ENCODE data around the gene FAM117A.

Gene FAM117A

DNA sequence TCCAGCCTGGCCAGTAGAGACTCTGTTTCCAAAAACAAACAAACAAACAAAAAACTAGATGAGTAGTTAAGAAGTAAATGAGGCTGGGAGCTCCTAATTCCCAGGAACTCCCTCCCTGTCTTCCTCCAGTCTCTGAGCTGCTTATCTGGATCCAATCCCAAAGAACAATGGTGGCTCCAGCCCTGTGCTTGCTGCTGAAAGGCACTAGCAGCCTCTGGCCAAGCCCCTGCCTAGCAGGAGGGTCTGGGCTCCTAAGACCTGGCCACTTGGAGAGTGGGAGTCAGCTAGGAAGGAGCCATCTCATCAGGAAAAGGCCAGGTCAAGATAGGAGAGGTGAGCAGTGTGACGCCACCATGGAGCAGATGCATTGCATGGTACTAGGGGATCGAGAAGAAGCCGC, 41.9 kb downstream of the FAM117A start:
- in situ Hi-C loops (cut with MboI; ENCODE audit: low pct_unique_long_range_greater_than_20kb, low sequenced_read_pairs): no loop called here

DNA sequence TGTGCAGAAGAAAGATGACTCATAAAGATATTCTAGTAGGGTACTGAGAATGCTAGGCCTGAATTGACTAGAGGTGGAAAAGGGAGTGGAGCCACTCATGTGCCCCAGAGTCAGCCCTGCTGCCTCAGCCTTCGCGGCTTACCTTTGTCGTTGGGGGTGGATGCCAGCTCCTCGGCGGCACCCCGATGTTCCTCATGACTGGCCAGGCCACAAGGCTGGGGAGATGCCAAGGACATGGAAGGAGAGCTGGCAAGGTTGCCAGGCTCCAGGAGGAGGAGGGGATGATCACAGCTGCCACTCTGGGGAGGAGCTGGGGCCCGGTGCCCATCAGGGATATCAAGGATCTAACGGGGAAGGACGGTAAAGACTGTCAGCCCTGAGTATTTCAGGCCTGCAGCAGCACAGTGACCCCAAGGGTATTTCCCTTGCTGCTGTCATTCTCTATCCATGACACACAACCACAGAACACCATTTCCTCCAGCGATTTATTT, 46.5 kb downstream of the FAM117A start:
- in situ Hi-C loops (cut with MboI; ENCODE audit: low pct_unique_long_range_greater_than_20kb, low sequenced_read_pairs): no loop called here
- DNase-seq: no peak

More for the DNA sequence above, 41.9 kb downstream of the FAM117A start:
- DNase-seq: no peak

DNA sequence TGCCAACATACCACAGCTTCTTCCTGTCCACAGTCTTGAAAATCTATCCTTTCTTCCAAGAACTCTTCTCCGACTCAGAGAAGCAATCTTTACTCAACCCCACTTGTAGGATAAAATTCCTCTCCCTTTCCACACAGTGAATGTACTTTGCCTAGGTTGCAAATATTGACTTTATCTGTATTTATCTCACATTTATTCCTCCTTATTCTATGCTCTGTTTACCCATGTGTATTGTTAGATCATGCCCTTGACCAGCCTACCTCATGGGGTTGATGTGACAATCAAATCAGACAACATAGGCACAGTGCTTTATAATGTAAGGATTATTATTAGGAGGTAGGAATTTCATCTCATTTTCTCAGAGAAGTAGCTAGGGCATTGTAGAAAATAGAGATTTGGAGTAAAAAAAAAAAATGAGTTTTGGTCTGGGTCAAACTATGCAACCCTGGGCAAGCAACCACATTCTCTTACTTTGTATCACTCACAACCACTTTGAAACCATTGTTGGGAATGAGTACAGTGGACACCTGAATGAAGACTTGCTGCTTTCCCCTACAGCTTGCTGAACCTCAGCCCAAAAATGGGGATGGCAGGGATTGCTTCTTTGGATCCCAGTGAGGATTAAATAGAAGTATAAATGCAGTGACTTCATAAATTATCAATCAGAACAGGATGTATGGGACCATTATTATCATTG, 47.1 kb downstream of the FAM117A start:
- no peak for DNase-seq
- in situ Hi-C loops (cut with MboI; ENCODE audit: low pct_unique_long_range_greater_than_20kb, low sequenced_read_pairs): no loop called here

DNA sequence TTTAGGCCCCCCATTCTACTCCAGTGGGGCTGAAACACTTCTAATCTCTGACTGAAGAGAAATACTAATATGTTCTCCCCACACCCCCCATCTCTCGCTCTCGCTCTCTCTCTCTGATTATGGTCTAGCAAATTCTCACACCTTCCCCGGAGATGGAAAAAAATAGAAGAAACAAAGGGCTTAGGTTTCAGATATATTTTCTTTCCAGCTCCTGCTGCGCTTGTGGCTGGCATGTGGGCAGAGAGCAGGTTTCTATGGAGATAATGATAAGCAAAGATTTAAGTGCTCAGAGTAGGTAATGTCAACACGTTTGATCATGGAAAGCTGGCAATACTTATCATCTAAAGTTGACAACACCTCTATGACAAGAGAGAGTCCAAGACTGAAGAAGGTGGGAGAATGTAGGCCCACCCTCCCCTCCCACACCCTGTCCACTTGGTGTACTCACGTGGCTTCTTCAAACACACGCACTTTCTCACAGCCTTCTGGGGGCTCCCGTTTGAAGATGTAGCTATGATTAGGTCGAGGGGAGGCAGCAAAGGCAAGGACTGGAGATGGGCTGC, 48.1 kb downstream of the FAM117A start:
- in situ Hi-C loops (cut with MboI; ENCODE audit: low pct_unique_long_range_greater_than_20kb, low sequenced_read_pairs): no loop called here
- DNase-seq: no peak

DNA sequence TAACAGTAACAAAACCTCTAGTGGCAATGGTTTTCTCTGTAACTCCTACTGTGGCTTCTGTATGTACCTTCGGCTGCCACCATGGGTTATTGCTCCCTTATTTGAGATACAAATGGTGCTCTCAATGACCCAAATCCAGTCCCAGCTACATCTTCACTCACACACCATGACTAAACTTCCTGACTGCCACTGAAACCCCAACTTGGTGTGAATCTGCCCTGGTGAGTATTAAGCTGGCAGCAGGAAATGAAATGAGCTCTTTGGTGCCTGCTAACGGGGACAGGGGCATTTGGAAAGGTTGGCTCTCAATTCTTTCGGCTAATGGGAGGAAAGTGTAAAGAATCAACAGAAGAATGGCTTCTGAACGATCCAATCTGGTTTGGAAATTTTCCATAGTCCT, 48.7 kb downstream of the FAM117A start:
- DNase-seq: no peak
- in situ Hi-C loops (cut with MboI; ENCODE audit: low pct_unique_long_range_greater_than_20kb, low sequenced_read_pairs): no loop called here

DNA sequence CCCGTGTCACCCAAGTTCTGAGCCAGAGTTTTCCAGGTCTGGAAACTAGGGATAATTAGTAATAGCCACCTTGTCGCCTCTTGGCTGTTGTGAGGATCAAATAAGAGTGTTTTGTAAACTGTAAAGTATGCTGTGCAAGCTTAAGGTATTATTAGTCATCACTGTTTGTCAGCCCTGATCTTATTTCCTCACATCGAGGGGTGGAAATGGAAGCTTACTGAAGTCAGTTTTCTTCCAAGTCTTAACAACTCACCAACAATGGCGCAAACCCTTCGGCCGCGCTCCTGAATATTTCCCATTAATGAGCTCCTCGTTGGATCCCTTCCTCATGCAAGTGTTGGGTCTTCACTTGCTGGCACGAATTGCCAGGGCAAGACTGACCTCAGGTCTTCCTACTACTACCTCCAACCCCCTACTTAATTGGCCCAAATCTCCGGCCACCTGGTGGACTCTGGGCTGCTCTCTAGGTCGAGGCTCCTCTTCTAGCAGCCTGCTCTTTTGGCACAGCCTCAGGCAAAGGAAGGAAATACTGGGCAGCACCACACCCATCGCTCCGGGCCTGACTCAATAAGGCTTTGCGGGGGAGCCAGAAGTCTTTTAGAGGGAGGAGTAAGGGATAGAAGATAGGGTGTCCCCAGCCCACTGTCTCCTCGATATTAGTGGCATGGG, 55.3 kb downstream of the FAM117A start:
- in situ Hi-C loops (cut with MboI; ENCODE audit: low pct_unique_long_range_greater_than_20kb, low sequenced_read_pairs): no loop called here
- no peak for DNase-seq

DNA sequence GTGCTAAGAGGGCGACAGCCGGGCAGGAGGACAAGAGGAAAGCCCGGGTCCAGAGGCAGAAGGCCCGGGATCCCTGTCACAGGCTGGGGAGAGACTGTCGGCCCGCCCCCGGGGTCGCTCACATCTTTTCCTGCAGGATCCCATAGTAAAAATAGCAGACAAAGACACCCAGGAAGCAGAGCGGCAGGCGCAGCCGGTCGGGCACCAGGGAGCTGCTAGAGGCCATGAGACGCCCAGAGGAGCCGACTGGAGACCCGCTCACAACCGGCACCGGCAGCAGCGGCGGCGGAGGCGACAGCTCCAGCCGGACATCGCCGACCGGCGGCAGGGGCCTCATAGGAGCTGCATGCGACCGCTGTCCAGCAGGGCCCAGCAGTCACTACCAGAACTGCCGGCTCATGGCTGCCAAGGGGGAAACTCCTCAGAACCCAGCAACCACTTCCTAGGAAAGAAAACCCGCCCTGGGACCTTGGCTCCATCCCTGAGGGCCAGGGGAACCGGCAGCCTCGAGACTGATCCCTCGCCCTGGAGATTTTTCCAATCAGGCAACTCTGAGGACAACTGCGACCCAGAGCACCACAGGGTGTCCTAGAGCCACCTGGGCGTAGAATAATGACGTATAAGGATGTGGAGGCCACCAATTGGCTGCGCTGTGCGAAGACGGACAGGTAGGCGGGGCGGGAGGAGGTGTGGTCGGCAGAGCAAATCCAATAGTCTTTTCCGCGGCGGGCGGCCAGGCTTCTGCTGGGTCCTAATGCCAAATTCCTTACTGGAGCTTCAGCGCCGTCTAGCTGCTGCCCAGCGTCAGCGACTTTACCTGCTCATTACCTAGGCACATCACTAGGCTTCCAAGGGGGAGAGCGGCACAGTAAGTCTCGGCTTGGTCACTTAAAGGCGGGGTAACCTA, 56.1 kb downstream of the FAM117A start, which contains the start of gene SLC35B1:
TSS of gene SLC35B1 (minus strand) at position 357 of the 907 bp plus-strand sequence. CDS start at position 226, 131 bp downstream.
- peak; percentile 99 for DNase-seq
- in situ Hi-C loops (cut with MboI; ENCODE audit: low pct_unique_long_range_greater_than_20kb, low sequenced_read_pairs): no loop called here

DNA sequence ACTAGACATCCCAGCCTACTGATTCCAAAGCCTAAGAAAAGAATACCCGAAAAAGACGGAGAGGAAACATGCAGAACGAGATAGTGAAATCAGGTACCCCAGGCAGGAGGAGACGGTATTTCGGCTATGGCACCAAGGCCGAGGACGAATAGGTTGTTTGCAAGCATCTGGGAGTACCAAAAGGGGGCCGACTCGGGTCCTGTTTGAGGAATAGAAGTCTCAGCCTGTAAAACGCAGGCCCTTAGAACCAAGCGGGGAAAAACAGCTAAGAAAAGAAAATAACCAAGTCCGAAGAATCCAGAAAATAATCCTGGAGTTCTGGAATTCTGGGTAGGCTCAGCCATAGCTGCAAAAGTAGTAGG, 56.7 kb downstream of the FAM117A start:
- DNase-seq: peak; percentile 22
- in situ Hi-C loops (cut with MboI; ENCODE audit: low pct_unique_long_range_greater_than_20kb, low sequenced_read_pairs): no loop called here

DNA sequence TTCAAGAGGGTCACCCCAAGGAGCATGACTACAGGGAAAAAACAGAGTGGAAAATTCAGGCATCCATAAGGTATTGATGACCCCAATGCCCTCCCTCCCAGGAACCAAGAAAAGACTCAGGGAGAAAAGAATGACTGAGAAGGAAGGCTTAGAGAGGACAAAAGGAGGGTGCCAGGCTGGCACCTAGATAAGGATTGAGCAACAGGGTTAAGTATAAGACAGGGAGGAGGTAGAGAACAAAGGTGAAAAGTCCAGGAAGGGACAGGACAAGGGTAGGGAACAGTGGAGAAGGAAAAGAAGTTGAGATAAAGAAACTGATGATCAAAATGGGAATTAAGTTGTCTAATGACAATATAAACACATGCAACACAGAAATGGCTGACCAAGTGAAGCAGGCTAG, 58.7 kb downstream of the FAM117A start:
- in situ Hi-C loops (cut with MboI; ENCODE audit: low pct_unique_long_range_greater_than_20kb, low sequenced_read_pairs): no loop called here
- DNase-seq: no peak

DNA sequence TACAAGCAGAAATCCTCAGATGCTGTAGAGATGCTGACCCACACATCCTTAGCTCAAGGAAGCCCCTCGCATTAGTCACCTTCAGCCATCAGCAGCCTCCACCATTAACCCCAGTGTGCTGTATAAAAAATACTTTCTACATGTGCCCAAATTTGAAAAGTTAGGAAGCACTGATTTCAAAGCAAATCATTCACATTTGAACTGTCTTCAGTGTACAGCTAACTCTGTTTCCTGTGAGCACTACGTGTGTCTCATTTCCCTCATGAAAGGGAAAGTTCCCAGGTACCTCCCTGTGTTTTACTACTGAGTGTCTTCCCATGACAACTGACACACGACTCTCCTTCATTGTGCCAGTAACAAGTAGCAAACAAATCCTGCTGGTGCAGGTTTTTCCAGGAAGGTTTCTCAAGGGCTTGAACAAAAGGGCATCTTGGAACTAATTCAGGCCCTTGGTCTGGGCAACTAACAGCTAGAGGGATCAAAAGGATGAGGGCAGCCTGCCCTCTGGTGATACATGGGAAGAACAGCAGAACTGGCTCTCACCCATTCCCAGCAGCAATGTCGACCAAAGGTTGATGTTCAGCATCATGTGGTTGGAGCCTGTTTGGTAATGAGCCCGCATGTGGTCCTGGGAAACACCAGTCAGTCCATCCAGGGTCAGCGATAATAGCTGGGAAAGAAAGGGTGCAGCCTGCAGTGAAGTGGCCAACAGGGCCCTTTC, 60.2 kb downstream of the FAM117A start:
- in situ Hi-C loops (cut with MboI; ENCODE audit: low pct_unique_long_range_greater_than_20kb, low sequenced_read_pairs): loop anchor here (5.0 kb wide), 1 partner anchor 131 kb away; no protein-coding TSS in a partner anchor
- peak; percentile 51 for DNase-seq

DNA sequence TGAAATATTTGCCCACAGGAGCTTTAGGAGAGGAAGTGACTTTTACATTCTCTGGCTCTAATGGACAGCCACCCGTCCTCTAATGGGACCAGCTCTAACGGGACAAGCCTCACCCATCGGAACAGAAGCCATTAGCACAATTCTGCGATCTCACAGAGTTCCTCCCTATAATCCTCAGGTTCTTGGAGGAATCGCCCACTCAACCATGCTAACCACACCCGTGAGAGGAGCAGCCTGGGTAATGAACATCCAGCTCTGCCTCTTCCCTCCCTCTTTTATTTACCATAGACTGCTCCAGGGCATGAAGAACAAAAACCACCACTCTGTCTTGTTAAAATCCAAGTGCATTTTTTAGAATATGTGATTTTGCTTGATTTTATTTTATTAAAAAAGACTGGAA, 63.0 kb downstream of the FAM117A start:
- in situ Hi-C loops (cut with MboI; ENCODE audit: low pct_unique_long_range_greater_than_20kb, low sequenced_read_pairs): loop anchor here (5.0 kb wide), 1 partner anchor 129 kb away; no protein-coding TSS in a partner anchor
- DNase-seq: no peak

DNA sequence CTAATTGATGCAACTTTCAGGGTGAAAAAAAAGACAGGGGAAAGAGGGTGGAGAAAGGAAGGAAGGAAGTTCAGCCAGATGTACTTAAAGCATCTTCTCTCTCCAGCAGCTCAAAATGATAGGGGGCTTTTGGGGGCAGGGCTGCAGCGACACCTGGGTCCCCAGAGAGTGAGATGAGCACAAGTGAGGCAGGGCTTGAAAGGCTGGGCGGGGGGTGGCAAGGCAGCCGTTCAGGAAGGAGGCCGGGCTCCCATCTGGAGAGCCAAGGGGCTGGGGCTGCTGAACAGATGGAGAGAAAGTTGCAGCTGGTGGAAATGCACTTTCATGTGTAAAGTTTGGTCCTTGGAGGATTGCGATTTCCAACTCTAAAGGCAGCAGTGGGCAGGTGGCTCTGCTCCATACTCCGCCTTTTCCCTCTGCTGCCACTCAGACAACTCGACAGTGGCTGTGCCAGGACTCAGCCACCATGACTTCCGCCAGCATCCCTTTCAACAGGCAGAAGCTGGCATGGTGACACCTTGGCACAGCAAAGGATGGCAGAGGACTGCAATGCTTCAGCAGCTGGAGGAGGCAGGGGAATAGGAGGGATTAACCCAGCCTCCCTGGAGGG, 63.9 kb downstream of the FAM117A start:
- no peak for DNase-seq
- in situ Hi-C loops (cut with MboI; ENCODE audit: low pct_unique_long_range_greater_than_20kb, low sequenced_read_pairs): loop anchor here (5.0 kb wide), 1 partner anchor 128 kb away; no protein-coding TSS in a partner anchor

DNA sequence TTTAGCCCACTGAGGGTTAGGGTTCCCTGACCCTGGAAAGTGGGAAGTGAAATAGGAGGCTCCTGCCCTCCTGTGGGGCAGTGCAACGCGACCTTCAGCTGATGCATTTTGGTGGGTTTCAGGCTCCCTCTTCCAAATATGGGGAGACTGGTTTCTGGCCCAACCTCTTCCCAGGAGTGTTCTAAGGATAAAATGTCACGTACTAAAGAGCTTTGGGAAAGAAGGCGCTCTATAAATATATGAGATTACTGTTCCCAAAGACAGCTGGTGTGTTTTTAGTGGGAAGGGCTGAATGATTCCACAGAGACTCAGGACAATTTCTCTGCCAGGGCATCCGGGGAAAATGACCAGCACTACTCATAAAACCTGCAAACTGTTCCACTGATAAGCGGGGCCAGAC, 65.9 kb downstream of the FAM117A start:
- no peak for DNase-seq
- in situ Hi-C loops (cut with MboI; ENCODE audit: low pct_unique_long_range_greater_than_20kb, low sequenced_read_pairs): no loop called here

DNA sequence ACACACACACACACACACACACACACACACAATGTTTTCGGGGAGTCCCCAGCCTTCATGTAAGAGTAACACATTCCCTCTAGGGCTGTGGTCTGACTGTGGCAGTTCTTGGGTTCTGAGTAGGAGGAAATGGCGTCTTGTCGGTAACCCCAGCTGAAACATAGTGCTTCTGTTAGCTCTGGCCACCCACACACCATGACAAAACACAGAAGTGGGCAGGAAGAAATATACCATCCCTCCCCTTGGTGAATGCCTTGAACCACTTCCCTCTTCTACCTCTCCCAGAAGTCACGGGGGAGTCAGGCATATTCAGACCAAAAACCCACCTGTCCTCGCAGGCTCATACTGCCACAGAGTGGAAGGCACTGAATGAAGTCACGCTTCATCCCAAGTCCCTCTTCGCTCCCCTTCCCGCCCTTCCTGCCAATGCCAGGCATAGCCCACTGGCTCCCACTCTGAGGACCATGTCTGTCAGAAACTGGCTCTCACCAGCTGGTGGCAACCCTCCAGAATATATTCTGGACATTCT, 67.6 kb downstream of the FAM117A start:
- in situ Hi-C loops (cut with MboI; ENCODE audit: low pct_unique_long_range_greater_than_20kb, low sequenced_read_pairs): no loop called here
- DNase-seq: peak; percentile 77

DNA sequence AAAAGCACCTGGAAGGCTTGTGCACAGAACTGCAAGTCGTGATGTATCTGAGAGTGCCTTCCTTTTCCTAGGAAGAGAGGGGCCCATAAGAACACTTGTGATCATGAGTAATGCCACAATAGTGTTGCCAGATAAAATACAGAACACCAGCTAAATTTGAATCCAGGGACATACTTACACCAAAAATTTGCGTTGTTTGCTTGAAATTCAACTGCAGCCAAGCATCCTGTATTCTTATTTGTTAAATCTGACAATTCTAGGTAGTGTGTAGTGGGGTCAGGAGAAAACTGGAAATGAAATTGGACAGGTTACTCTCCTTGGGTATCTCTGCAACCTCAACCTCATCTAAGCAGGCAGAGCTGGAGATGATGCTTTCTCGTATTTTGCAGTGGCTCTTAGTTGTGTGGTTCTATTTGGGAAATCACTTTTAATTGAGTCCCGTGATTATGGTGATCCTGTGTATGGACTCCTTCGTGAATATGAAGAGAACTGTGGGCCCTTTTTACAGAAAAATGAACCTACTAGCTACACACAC, 68.2 kb downstream of the FAM117A start:
- DNase-seq: no peak
- in situ Hi-C loops (cut with MboI; ENCODE audit: low pct_unique_long_range_greater_than_20kb, low sequenced_read_pairs): no loop called here

DNA sequence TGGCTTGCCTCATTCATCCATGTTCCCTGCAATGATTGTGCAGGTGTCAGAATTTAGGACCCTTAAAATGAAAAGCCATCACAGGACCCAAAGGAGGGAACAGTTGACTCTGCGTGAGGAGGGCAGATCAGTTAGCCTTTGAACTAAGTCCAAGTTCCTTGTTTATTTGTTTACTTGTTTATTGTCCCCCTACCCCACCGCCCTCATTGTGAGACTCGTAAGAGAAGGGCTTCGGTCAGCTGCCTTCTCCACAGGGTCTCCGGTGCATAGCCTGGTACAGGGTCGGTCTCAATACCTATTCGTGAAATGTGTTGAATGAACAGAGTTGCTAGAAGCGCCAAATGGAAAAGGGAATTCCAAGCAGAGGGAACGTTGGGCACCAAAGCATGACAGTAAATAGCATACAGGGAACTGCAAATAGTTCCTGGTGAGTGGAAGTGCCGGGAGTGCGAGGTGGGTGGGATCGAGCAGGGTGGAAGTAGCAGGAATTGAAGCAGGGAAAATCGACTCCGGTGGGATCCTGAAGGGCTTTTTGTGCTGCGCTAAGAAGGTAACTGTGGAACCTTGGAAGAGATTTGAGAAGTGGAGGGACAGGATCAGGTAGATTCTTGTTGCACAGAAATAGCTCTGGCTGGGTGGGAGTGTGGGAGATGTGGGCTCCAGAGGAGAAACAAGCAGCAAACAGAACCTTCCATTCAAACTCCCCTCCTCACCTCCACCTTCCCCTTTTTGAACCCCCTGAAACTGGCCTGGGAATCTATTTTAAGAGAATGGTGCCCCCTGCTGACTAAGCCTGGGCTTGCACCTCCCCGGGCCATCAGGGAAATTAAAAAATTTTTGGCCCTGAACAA, 68.9 kb downstream of the FAM117A start:
- in situ Hi-C loops (cut with MboI; ENCODE audit: low pct_unique_long_range_greater_than_20kb, low sequenced_read_pairs): no loop called here
- DNase-seq: peak; percentile 89

DNA sequence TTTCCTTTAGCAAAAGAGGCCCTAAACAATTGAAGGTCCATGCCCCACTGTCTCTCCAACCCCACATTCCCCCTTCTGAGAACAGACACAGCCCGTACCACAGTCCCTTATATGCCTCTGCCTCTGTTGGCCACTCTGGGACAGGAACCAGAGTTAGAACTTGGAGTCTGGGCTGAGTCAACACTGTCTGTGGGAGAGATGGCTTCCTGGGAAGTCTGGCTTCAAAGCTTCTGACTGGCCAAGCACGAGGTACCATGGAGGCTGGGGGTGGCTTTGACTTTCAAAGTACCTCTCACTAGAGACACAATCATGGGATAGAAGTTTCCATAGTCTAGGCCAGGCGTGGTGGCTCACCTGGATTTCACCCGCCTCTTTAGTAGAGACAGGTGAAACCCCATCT, 71.2 kb downstream of the FAM117A start:
- no peak for DNase-seq
- in situ Hi-C loops (cut with MboI; ENCODE audit: low pct_unique_long_range_greater_than_20kb, low sequenced_read_pairs): no loop called here
